Fibroblast of mammary gland (primary cell): ENCODE measurements around the gene HOXD13.

Experiments used
- DNase-seq: peaks from one replicate; pipeline ENCODE4 v3.0.0-alpha.2; 2010; ENCODE audit warnings: low read depth
- H3K4me3 ChIP-seq: 2 replicates; pipeline ENCODE4 v1.5.1; 2011; ENCODE audit warnings: low read depth, mild to moderate bottlenecking, low read length, moderate library complexity; ENCODE audit not compliant: control insufficient read depth
- TF ChIP-seq, protein P1 (sequence below): conservative IDR thresholded peaks from 2 replicates; pipeline ENCODE4 v1.5.1; 2011; ENCODE audit warnings: low read depth, low read length, inconsistent platforms; ENCODE audit not compliant: control insufficient read depth, insufficient read depth

HOXD13 gene

DNA sequence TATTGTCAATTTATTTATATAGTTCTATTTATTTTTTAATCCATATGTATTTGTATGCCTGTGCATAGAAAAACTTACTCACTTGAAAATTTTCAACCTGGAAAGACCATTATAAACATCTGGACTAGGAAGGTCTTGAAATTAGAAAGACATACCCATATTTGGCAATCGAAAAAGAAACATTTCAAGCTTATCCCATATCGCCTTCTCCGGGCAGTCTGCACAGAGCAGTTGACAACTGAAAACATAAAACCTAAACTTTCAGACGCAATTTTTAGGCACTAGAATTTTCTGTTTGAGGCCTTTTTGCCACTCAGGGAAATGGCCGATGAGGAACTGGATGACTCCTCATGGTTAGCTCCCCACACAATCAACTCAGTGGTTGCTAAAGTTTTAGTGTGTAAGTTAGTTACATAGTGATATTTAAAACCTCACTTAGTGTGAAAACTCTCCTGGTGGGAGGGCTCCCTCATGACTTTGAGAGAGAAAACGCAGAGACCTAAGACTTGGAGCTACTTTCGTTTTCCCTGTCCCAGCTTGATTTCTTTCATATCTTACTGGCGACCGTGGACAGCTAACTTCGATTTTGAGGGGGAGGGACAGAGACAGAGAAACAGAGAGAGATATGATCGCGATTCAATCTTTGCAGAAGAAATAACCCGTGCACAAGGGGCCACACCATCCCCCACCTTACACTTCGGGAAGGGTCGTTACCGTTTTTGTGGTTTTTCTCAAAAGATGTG is 3.9 kb downstream of the HOXD13 start:
- H3K4me3 ChIP-seq, result no peak overlapping the region
- TF ChIP-seq, protein P1, sequence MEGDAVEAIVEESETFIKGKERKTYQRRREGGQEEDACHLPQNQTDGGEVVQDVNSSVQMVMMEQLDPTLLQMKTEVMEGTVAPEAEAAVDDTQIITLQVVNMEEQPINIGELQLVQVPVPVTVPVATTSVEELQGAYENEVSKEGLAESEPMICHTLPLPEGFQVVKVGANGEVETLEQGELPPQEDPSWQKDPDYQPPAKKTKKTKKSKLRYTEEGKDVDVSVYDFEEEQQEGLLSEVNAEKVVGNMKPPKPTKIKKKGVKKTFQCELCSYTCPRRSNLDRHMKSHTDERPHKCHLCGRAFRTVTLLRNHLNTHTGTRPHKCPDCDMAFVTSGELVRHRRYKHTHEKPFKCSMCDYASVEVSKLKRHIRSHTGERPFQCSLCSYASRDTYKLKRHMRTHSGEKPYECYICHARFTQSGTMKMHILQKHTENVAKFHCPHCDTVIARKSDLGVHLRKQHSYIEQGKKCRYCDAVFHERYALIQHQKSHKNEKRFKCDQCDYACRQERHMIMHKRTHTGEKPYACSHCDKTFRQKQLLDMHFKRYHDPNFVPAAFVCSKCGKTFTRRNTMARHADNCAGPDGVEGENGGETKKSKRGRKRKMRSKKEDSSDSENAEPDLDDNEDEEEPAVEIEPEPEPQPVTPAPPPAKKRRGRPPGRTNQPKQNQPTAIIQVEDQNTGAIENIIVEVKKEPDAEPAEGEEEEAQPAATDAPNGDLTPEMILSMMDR, result no peak
- DNase-seq, result no peak

DNA sequence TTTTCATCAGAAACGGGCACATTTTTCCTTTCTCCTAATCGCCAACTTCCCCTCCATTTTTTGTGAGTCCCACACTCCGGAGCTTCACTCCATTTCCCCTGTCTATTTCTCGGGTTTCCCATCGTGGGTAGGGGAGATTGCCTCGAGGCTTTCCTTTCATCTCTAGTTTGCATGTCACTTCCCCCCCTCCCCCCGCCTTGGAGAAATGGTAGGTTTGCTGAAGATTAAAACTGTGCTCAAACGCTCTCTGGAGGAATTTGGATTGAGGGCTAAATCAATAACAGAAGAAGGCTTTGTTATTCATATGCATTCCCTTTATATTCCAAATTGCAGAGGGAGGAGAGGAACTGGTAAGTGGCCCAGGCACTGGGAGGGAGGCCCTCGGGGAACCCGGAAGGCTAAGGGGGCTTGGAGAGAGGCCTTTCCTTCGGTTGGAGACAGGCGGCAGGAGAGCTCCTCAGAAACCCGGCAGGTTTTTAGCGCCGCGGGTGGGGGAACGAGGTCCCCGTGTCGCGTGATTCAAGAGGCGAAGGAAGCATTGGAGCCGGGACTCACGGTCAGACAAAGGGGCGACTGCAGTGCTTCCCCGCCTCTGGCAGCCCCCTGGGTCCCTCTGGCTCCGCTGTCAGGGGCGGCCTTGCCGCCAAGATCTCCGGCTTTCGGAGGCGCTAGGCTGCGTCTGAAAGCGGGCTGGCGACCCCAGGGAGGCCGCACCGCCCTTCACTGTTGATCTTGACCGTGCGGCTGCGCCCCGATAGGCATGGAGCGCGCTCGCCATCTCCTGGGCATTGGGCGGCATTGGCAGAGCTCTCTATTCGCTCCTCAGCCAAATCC is 4.7 kb downstream of the HOXD13 start:
- peak; percentile 59 for DNase-seq
- H3K4me3 ChIP-seq, result peak overlapping the region; percentile 7
- TF ChIP-seq, protein P1, result peak; percentile 71

GRCh38 chr2:176097820-176098365 is 5.4 kb downstream of the HOXD13 start:
- no peak for DNase-seq
- TF ChIP-seq, protein P1, result no peak
- H3K4me3 ChIP-seq, result no peak overlapping the region

DNA sequence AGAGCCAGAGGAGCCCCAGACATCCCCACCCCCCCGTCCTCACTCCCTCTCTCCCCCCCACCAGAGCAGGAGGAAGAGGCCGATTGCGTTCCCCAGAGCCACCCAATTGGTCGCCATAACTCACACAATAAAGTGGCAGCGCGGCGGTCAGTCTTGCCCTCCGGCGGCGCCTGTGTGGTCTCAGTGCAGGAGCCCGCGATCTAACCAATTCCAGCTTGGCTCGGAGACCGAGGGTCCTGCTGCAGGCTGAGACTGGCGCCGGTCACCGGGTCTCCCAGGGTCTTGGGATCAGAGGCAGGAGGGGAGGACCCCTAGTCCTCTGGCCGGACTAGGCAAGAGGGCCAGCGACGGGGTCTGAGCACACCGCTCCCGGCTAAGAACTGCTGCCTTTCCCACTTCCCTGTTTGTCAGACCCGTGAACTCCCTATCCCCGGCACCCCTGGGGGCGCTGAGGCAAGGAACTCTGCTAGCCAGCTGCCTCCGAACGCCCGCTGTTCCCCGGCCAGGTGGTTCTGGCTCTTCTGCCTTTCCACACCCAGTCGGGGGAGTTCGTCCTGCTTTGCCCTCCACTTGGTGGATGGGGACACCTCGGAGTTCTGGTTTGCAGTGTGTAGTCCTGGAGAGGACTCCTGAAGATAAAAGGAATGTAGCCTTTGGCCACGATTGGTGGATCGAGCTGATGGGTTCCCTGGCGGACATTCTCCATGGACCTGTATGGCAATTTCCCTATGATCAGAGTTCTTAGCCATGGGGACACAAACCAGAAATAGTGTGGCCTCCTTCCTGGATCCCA is 6.0 kb downstream of the HOXD13 start:
- TF ChIP-seq, protein P1, result no peak
- H3K4me3 ChIP-seq, result no peak overlapping the region
- DNase-seq, result no peak

GRCh38 chr2:176099159-176099727 is 6.7 kb downstream of the HOXD13 start:
- DNase-seq, result no peak
- TF ChIP-seq, protein P1, result no peak
- no peak overlapping the region for H3K4me3 ChIP-seq
